ENCODE data around the gene RAD51AP1.

Gene RAD51AP1

DNA sequence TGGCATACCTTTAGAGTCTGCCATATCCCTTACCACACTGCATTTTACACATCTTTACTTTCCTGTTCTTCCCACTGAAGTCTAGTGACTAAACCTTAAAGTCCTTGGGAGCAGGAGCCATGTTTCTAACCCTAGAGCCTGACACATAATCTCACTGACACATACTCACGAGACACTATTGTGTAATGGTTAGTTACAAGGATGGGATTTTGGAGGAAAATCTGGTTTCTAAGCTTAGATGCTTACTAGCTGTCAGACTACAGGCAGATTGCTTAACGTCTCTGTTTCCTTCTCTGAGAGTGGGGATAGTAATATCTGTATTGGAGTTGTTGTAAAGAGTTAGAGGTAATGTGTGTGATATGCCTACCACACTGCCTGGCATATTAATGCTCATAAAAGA, 17.1 kb downstream of the RAD51AP1 start:
- H3K4me2 ChIP-seq (ENCODE audit: low read length): no peak overlapping the region
- no peak overlapping the region for H2BK15ac ChIP-seq (replicated peaks; ENCODE audit: low read depth)
- H2AK5ac ChIP-seq (ENCODE audit: low read length): no peak overlapping the region
- no peaks in the 10 kb centered on the region for H3K27me3 ChIP-seq (ENCODE audit: insufficient read depth, low read length, poor library complexity)
- no peak overlapping the region for H3K4ac ChIP-seq (ENCODE audit: low read depth, low read length)
- H3K18ac ChIP-seq (ENCODE audit: low read length): no peak overlapping the region
- no peak overlapping the region for H3K9ac ChIP-seq (ENCODE audit: low read length)
- no peaks in the 10 kb centered on the region for H3K79me2 ChIP-seq (ENCODE audit: control insufficient read depth, insufficient read depth, low read length)
- WGBS (ENCODE audit: extremely low coverage, insufficient coverage, low lambda C conversion rate): no CpG with 5 or more reads among the region's 2 CpGs
- peaks cover 2% of the 10 kb centered on the region for H3K36me3 ChIP-seq (ENCODE audit: control insufficient read depth, insufficient read depth, low read length)
- no peak overlapping the region for H3K4me3 ChIP-seq (ENCODE audit: low read length)
- no peak overlapping the region for H2BK120ac ChIP-seq (ENCODE audit: low read depth, low read length)
- DNase-seq: no peak
- H3K27ac ChIP-seq (ENCODE audit: low read depth, low read length): no peak overlapping the region
- H4K5ac ChIP-seq (ENCODE audit: low read length): no peak overlapping the region
- no peaks in the 10 kb centered on the region for H3K4me1 ChIP-seq (ENCODE audit: control insufficient read depth, low read depth, low read length)
- no peaks in the 10 kb centered on the region for H3K79me1 ChIP-seq (ENCODE audit: low read length)
- no peak overlapping the region for H4K8ac ChIP-seq (ENCODE audit: low read depth, low read length)
- H2BK5ac ChIP-seq (ENCODE audit: low read length): no peak overlapping the region
- H3K56ac ChIP-seq (ENCODE audit: low read length): no peak overlapping the region
- no peak overlapping the region for H3K23ac ChIP-seq (ENCODE audit: low read length)

DNA sequence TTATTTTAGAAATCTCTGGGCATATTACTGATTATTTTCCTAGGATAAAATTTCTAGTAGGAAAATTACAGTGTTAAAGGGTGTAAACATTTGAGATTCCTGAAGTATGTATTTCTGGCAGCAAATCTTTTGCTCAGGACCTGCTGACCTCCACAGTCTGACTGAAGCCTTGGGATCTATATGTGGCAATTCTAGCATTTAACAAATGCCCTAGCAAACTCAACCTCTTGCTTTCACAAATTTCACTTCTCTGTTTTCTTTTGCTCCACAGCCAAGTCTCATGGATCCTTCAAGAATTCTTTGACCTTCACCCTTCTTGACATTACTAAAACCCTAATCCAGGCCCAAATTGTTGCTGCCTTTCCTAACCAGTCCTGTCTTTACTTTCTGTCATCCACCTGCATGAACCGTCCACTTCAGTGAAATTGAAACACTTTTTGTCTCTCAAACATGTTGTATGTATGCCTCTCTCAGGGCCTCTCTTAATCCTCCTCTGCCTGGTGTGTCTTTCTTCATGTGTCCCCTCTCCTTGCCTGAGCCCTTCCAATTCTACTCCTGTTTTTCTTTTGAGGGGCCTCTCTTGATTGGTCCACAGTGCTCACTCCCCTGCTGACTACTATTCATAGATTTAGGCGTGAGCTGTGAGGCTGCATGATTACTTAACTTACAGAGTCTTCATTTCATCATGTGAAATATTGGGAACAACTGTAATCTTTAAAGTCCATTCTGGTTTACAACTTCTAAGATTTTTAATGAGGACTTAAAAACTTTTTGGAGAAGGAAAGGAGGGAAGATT, 18.2 kb downstream of the RAD51AP1 start:
- no peaks in the 10 kb centered on the region for H3K4me1 ChIP-seq (ENCODE audit: control insufficient read depth, low read depth, low read length)
- no peak overlapping the region for H3K4me3 ChIP-seq (ENCODE audit: low read length)
- no peak overlapping the region for H2BK120ac ChIP-seq (ENCODE audit: low read depth, low read length)
- H3K9ac ChIP-seq (ENCODE audit: low read length): no peak overlapping the region
- H2BK15ac ChIP-seq (replicated peaks; ENCODE audit: low read depth): no peak overlapping the region
- H2BK5ac ChIP-seq (ENCODE audit: low read length): no peak overlapping the region
- peaks cover 2% of the 10 kb centered on the region for H3K36me3 ChIP-seq (ENCODE audit: control insufficient read depth, insufficient read depth, low read length)
- no peak overlapping the region for H3K27ac ChIP-seq (ENCODE audit: low read depth, low read length)
- H3K23ac ChIP-seq (ENCODE audit: low read length): no peak overlapping the region
- H3K4ac ChIP-seq (ENCODE audit: low read depth, low read length): no peak overlapping the region
- no peaks in the 10 kb centered on the region for H3K79me2 ChIP-seq (ENCODE audit: control insufficient read depth, insufficient read depth, low read length)
- H3K27me3 ChIP-seq (ENCODE audit: insufficient read depth, low read length, poor library complexity): no peaks in the 10 kb centered on the region
- H4K8ac ChIP-seq (ENCODE audit: low read depth, low read length): no peak overlapping the region
- no peak for DNase-seq
- no peak overlapping the region for H2AK5ac ChIP-seq (ENCODE audit: low read length)
- H3K79me1 ChIP-seq (ENCODE audit: low read length): no peaks in the 10 kb centered on the region
- H4K5ac ChIP-seq (ENCODE audit: low read length): no peak overlapping the region
- no peak overlapping the region for H3K4me2 ChIP-seq (ENCODE audit: low read length)
- no peak overlapping the region for H3K56ac ChIP-seq (ENCODE audit: low read length)
- WGBS (ENCODE audit: extremely low coverage, insufficient coverage, low lambda C conversion rate): no CpG with 5 or more reads among the region's 2 CpGs
- no peak overlapping the region for H3K18ac ChIP-seq (ENCODE audit: low read length)

DNA sequence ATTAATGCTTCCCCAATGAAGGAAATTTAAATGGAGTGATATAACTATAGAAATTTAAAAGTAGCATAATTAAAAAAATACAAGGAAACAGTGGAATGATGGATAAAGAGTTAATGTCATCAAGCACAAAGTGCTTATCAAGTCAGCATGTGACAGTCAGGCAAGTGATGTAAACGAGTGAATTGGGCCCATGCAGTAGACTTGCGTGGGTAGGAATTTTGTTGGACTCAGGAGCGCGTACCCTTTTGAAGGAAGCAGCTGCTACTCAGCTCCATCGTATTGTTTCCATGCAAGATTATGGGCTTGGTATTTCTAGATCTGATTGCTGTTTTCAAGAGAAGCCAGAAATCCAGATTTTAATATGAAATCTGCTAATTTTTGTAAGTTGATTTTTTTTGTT, 18.9 kb downstream of the RAD51AP1 start:
- Histone ChIP-seq H3K56ac (ENCODE audit: low read length) (no peak overlapping the region), H3K27me3 (ENCODE audit: insufficient read depth, low read length, poor library complexity) (no peaks in the 10 kb centered on the region), H3K4ac (ENCODE audit: low read depth, low read length) (no peak overlapping the region), H3K4me2 (ENCODE audit: low read length) (no peak overlapping the region), H2AK5ac (ENCODE audit: low read length) (no peak overlapping the region), H3K4me3 (ENCODE audit: low read length) (no peak overlapping the region), H4K5ac (ENCODE audit: low read length) (no peak overlapping the region), H3K18ac (ENCODE audit: low read length) (no peak overlapping the region), H3K23ac (ENCODE audit: low read length) (no peak overlapping the region), H3K4me1 (ENCODE audit: control insufficient read depth, low read depth, low read length) (no peaks in the 10 kb centered on the region), H3K79me2 (ENCODE audit: control insufficient read depth, insufficient read depth, low read length) (no peaks in the 10 kb centered on the region), H3K27ac (ENCODE audit: low read depth, low read length) (no peak overlapping the region), H3K79me1 (ENCODE audit: low read length) (no peaks in the 10 kb centered on the region), H3K36me3 (ENCODE audit: control insufficient read depth, insufficient read depth, low read length) (peaks cover 2% of the 10 kb centered on the region), H3K9ac (ENCODE audit: low read length) (no peak overlapping the region), H4K8ac (ENCODE audit: low read depth, low read length) (no peak overlapping the region), H2BK120ac (ENCODE audit: low read depth, low read length) (no peak overlapping the region), H2BK5ac (ENCODE audit: low read length) (no peak overlapping the region), H2BK15ac (replicated peaks; ENCODE audit: low read depth) (no peak overlapping the region)
- DNase-seq: no peak
- no CpG with 5 or more reads among the region's 5 CpGs for WGBS (ENCODE audit: extremely low coverage, insufficient coverage, low lambda C conversion rate)

DNA sequence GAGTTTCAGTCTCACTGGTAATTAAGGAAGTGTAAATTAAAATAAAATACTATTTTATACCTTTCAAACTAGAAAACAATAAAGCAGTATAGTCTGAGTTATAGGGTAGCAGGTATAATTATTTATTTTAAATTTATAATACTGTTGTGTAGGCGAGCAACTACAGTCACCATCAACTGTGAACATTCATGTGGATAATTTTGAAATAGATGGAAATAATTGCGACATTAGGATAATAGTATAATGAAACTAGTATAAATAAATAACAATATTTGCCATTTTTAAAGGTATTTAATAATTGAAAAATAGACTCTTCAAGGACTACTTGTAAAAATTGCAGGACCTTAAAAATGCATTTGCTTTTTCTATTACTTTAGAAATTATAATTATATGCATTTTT, 19.5 kb downstream of the RAD51AP1 start:
- WGBS (ENCODE audit: extremely low coverage, insufficient coverage, low lambda C conversion rate): no CpG with 5 or more reads among the region's 2 CpGs
- Histone ChIP-seq H3K36me3 (ENCODE audit: control insufficient read depth, insufficient read depth, low read length) (peaks cover 2% of the 10 kb centered on the region), H4K8ac (ENCODE audit: low read depth, low read length) (no peak overlapping the region), H3K4me3 (ENCODE audit: low read length) (no peak overlapping the region), H3K9ac (ENCODE audit: low read length) (no peak overlapping the region), H3K23ac (ENCODE audit: low read length) (no peak overlapping the region), H3K18ac (ENCODE audit: low read length) (no peak overlapping the region), H3K27me3 (ENCODE audit: insufficient read depth, low read length, poor library complexity) (no peaks in the 10 kb centered on the region), H2AK5ac (ENCODE audit: low read length) (no peak overlapping the region), H3K4me2 (ENCODE audit: low read length) (no peak overlapping the region), H3K4ac (ENCODE audit: low read depth, low read length) (no peak overlapping the region), H2BK15ac (replicated peaks; ENCODE audit: low read depth) (no peak overlapping the region), H3K27ac (ENCODE audit: low read depth, low read length) (no peak overlapping the region), H3K56ac (ENCODE audit: low read length) (no peak overlapping the region), H3K4me1 (ENCODE audit: control insufficient read depth, low read depth, low read length) (no peaks in the 10 kb centered on the region), H4K5ac (ENCODE audit: low read length) (no peak overlapping the region), H3K79me2 (ENCODE audit: control insufficient read depth, insufficient read depth, low read length) (no peaks in the 10 kb centered on the region), H2BK120ac (ENCODE audit: low read depth, low read length) (no peak overlapping the region), H2BK5ac (ENCODE audit: low read length) (no peak overlapping the region), H3K79me1 (ENCODE audit: low read length) (no peaks in the 10 kb centered on the region)
- no peak for DNase-seq

DNA sequence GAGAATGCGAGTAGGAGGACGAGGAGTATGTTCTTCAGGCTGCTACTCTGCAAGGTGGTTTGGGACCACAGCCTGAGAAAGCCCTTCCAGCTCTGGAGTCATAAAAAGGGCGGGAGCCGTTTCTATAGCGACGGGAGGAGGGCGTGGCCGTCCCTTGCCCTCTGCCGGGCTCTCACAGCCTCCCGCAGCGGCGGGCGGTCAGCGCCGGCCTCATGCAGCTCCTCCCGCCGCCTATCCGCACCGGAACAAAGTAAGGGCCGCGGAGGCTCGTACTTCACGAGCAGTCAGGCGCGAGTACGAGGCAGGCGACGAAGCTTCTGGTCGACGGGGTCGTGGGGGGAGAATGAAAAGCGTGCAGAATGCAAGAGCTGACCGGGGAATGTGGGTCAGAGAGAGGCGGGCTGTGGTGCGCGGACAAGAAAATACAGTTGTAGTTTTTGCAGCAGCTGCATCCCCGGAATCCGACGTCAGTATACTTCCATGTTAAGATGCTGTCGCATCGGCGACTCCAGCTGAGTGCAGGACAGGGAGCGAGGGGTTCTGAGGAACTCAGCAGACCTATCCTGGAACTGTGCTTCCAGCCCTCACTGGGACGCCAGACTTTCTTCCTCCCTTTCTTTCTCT, 23.5 kb downstream of the RAD51AP1 start, which contains the start of gene DYRK4:
Gene DYRK4, plus strand, starts transcription at position 175 of the 624 bp plus-strand sequence. Its CDS starts 38 bp downstream, at position 213.
- Histone ChIP-seq H4K8ac (ENCODE audit: low read depth, low read length) (no peak within 1 kb of the TSS), H3K27ac (ENCODE audit: low read depth, low read length) (no peak within 1 kb of the TSS), H2BK120ac (ENCODE audit: low read depth, low read length) (no peak within 1 kb of the TSS), H3K79me2 (ENCODE audit: control insufficient read depth, insufficient read depth, low read length) (no peaks in the 10 kb centered on the region), H3K18ac (ENCODE audit: low read length) (no peak within 1 kb of the TSS), H4K5ac (ENCODE audit: low read length) (no peak within 1 kb of the TSS), H3K27me3 (ENCODE audit: insufficient read depth, low read length, poor library complexity) (no peaks in the 10 kb centered on the region), H3K36me3 (ENCODE audit: control insufficient read depth, insufficient read depth, low read length) (no peaks in the 10 kb centered on the region), H3K23ac (ENCODE audit: low read length) (no peak within 1 kb of the TSS), H3K9ac (ENCODE audit: low read length) (peak within 1 kb of the TSS; percentile 53), H3K56ac (ENCODE audit: low read length) (peak within 1 kb of the TSS; percentile 78), H2BK5ac (ENCODE audit: low read length) (no peak within 1 kb of the TSS), H3K79me1 (ENCODE audit: low read length) (no peaks in the 10 kb centered on the region), H3K4me2 (ENCODE audit: low read length) (peak within 1 kb of the TSS; percentile 73), H3K4ac (ENCODE audit: low read depth, low read length) (no peak within 1 kb of the TSS), H3K4me1 (ENCODE audit: control insufficient read depth, low read depth, low read length) (no peaks in the 10 kb centered on the region), H3K4me3 (ENCODE audit: low read length) (peak within 1 kb of the TSS; percentile 7), H2AK5ac (ENCODE audit: low read length) (no peak within 1 kb of the TSS), H2BK15ac (replicated peaks; ENCODE audit: low read depth) (no peak within 1 kb of the TSS)
- peak; percentile 95 for DNase-seq
- WGBS (ENCODE audit: extremely low coverage, insufficient coverage, low lambda C conversion rate): no CpG with 5 or more reads among the region's 44 CpGs

Measured in mesendoderm (in vitro differentiated cells).